ENCODE results near the gene ZNF470.
A peak's percentile ranks its signal among the peaks of the same experiment; 100 is the strongest.

Gene ZNF470

DNA sequence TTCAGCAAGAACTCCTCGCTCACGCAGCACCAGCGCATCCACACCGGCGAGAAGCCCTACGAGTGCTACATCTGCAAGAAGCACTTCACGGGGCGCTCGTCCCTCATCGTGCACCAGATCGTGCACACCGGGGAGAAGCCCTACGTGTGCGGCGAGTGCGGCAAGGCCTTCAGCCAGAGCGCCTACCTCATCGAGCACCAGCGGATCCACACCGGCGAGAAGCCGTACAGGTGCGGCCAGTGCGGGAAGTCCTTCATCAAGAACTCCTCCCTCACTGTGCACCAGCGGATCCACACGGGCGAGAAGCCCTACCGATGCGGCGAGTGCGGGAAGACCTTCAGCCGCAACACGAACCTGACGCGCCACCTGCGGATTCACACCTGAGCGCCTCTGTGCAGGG, 55.1 kb downstream of the ZNF470 start:
- no peaks in the 10 kb centered on the region for H3K27me3 ChIP-seq (ENCODE audit: low read depth)
- no peaks in the 10 kb centered on the region; the same call in 1 of the 2 replicates for H3K9me3 ChIP-seq
- H3K4me1 ChIP-seq: no peaks in the 10 kb centered on the region
- no peak overlapping the region for H3K4me3 ChIP-seq
- H3K36me3 ChIP-seq (replicated peaks): no peaks in the 10 kb centered on the region
- no peak for DNase-seq (ENCODE audit: low spot score in 2 of 2)
- in situ Hi-C loops (cut with MboI; ENCODE audit: low sequenced_read_pairs): no loop called here

GRCh38 chr19:56623006-56623405, 55.7 kb downstream of the ZNF470 start:
- Histone ChIP-seq H3K4me1 (no peaks in the 10 kb centered on the region), H3K9me3 (no peaks in the 10 kb centered on the region), H3K27me3 (ENCODE audit: low read depth) (no peaks in the 10 kb centered on the region), H3K36me3 (replicated peaks) (no peaks in the 10 kb centered on the region), H3K4me3 (no peak overlapping the region)
- no peak for DNase-seq (ENCODE audit: low spot score in 2 of 2)
- in situ Hi-C loops (cut with MboI; ENCODE audit: low sequenced_read_pairs): no loop called here

DNA sequence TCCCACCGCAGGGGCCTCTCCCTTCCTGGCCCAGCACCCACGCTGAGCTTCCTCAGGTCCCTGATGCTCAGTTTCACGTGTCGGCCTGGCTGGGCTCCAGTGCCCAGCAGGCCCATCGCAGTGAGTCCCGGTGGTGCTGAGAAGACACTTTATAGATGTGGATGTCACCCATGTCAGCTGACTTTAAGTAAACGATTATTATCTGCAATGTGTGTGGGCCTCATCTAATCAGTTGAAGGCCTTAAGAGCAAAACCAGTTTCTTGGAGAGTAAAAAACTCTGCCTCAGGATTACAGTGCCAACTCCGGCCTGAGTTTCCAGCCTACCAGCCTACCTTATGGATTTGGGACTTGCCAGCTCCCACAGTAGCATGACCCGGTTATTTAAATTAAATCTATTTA, 58.4 kb downstream of the ZNF470 start:
- DNase-seq (ENCODE audit: low spot score in 2 of 2): no peak
- Histone ChIP-seq H3K9me3 (no peaks in the 10 kb centered on the region), H3K27me3 (ENCODE audit: low read depth) (no peaks in the 10 kb centered on the region), H3K36me3 (replicated peaks) (no peaks in the 10 kb centered on the region), H3K4me3 (no peak overlapping the region), H3K4me1 (no peaks in the 10 kb centered on the region)
- in situ Hi-C loops (cut with MboI; ENCODE audit: low sequenced_read_pairs): no loop called here

DNA sequence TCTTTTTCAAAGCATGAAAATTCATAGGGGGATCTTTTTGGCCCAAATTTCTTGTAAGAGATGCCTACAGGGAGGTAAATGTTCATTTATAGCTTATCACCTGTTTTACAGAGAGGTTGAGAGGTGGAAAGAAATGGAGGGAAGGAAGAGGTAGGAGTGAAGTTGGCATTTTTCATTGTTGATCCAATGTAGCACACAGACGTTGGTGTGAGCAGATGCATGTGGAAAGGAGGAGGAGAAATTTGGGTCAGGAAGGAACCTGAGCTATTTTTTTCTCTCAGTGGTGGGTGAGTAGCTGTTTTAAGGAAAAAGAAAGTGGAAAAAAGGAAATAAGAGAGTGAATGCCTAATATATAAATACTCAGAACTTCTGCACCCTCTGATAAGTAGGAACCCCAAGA, 65.8 kb downstream of the ZNF470 start:
- H3K9me3 ChIP-seq: no peaks in the 10 kb centered on the region; the same call in 1 of the 2 replicates
- no peaks in the 10 kb centered on the region for H3K36me3 ChIP-seq (replicated peaks)
- H3K4me3 ChIP-seq: no peak overlapping the region
- no peak for DNase-seq (ENCODE audit: low spot score in 2 of 2)
- H3K27me3 ChIP-seq (ENCODE audit: low read depth): no peaks in the 10 kb centered on the region
- in situ Hi-C loops (cut with MboI; ENCODE audit: low sequenced_read_pairs): no loop called here
- no peaks in the 10 kb centered on the region for H3K4me1 ChIP-seq

DNA sequence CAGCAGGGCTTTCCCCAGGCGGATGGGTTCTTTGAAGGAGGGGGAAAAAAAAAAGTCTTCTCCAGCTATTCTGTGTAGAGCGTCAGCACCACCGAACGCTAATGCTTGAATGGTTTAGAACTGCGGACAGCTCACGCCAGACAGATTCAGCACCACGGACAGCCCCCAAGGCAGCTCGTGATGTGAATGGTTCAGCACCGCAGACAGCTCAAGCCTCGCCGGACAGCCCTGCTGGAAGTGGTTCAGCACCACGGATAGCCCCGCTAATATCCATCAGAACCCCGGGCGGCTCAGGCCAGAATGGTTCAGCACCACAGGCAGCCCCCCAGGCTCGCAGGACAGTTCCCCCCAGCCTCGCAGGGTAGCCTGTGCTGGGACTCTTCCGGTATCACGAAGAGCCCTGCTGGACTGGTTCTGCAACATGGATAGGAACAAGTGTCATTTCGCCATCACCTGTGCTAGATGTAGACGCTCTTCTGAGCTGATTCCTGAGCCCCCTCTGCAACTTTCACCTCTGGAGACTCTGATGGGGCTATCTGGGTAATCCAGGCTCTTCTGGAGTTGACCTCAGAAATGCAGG, 70.8 kb downstream of the ZNF470 start:
- no peaks in the 10 kb centered on the region for H3K9me3 ChIP-seq
- no peaks in the 10 kb centered on the region for H3K4me1 ChIP-seq
- in situ Hi-C loops (cut with MboI; ENCODE audit: low sequenced_read_pairs): no loop called here
- H3K4me3 ChIP-seq: no peak overlapping the region
- DNase-seq (ENCODE audit: low spot score in 2 of 2): peak; percentile 40 to 84
- no peaks in the 10 kb centered on the region for H3K27me3 ChIP-seq (ENCODE audit: low read depth)
- no peaks in the 10 kb centered on the region for H3K36me3 ChIP-seq (replicated peaks)

All from HAP-1 (cell line).